CD4-positive, CD25-positive, alpha-beta regulatory T cell (primary cell): Measurements from ENCODE around the gene KCTD17. TPM values are rescaled to one million over a fixed set of nuclear protein-coding genes. Genes with fewer than 3 reads are reported as not detected.
A peak's percentile ranks its signal among the peaks of the same experiment; 100 is the strongest.

Experiments
- ATAC-seq, 2 donors: fragments of 150-1000 bp; cut with Tn5 transposase; one replicate each; pipeline ENCODE4 v1.10.0; 2021; ENCODE audit warnings: low read depth in 2 of 2, moderate number of reproducible peaks in 2 of 2, moderate library complexity in 1 of 2
- DNase-seq, 3 donors: peaks; one replicate each; pipeline versions ENCODE4 v3.0.0 to v3.0.0-alpha.2; 2012 to 2022; ENCODE audit warnings: mixed read lengths in 1 of 3
- H3K27ac ChIP-seq: one replicate; pipeline ENCODE4 v1.7.0; 2013; ENCODE audit warnings: mild to moderate bottlenecking, low read length; ENCODE audit not compliant: insufficient read depth, poor library complexity, severe bottlenecking
- H3K27me3 ChIP-seq: one replicate; pipeline ENCODE4 v1.7.0; 2013; ENCODE audit warnings: low read length; ENCODE audit not compliant: control insufficient read depth, insufficient read depth
- H3K36me3 ChIP-seq: one replicate; pipeline ENCODE4 v1.7.0; 2013; ENCODE audit warnings: mild to moderate bottlenecking, low read length, moderate library complexity; ENCODE audit not compliant: control insufficient read depth, insufficient read depth
- H3K4me1 ChIP-seq: 2 replicates; pipeline ENCODE4 v1.7.0; 2013; ENCODE audit warnings: mild to moderate bottlenecking, low read length; ENCODE audit not compliant: insufficient read depth, control insufficient read depth, poor library complexity, severe bottlenecking
- H3K4me3 ChIP-seq: one replicate; pipeline ENCODE4 v1.7.0; 2013; ENCODE audit warnings: low read depth, mild to moderate bottlenecking, low read length, moderate library complexity
- H3K9me3 ChIP-seq, 2 experiments: 1 replicate in 1 of 2; 2 replicates in 1 of 2; pipeline ENCODE4 v1.7.0; 2013; ENCODE audit warnings: low read length in 2 of 2, mild to moderate bottlenecking in 1 of 2, moderate library complexity in 1 of 2; ENCODE audit not compliant: control insufficient read depth in 2 of 2
- H3K27ac Mint-ChIP-seq, 3 donors: one replicate each; pipeline ENCODE4 v1.8.0; 2020 to 2022; ENCODE audit warnings: mild to moderate bottlenecking in 3 of 3, mixed read lengths in 3 of 3, moderate library complexity in 2 of 3
- H3K27me3 Mint-ChIP-seq: one replicate; pipeline ENCODE4 v1.8.0; 2022; ENCODE audit warnings: mild to moderate bottlenecking, mixed read lengths
- H3K36me3 Mint-ChIP-seq: one replicate; pipeline ENCODE4 v1.8.0; 2020; ENCODE audit warnings: mixed read lengths
- H3K4me1 Mint-ChIP-seq, 4 donors: one replicate each; pipeline ENCODE4 v1.8.0; 2020 to 2022; ENCODE audit warnings: mixed read lengths in 4 of 4, mild to moderate bottlenecking in 1 of 4
- H3K4me3 Mint-ChIP-seq, 4 donors: one replicate each; pipeline ENCODE4 v1.8.0; 2020 to 2022; ENCODE audit warnings: mild to moderate bottlenecking in 4 of 4, mixed read lengths in 4 of 4, moderate library complexity in 3 of 4
- H3K9me3 Mint-ChIP-seq, 7 donors: one replicate each; pipeline ENCODE4 v1.8.0; 2020 to 2022; ENCODE audit warnings: mixed read lengths in 7 of 7, mild to moderate bottlenecking in 3 of 7, moderate library complexity in 2 of 7
- polyA plus RNA-seq, 4 donors: library from polyadenylated mRNA; unstranded; fragments of 300-500 nt; fragmentation: Illumina TruSeq; gene quantifications; one replicate each; pipeline ENCODE4 v1.2.3, GENCODE V29; 2021
- total RNA-seq: library from RNA; stranded (reverse); gene quantifications from one replicate; pipeline ENCODE4 v1.2.3, GENCODE V29; 2022

Gene KCTD17
- total and polyA plus RNA-seq, 5 donors from 2014 or later = 10.9 to 33.5 (median 14.1) TPM

GRCh38 chr22:37010976-37011375 lies 40.6 kb upstream of the KCTD17 start:
- Mint-ChIP-seq H3K4me3 (no peak overlapping the region), H3K36me3 (no peaks in the 10 kb centered on the region), H3K27me3 (peaks cover 20% of the 10 kb centered on the region), H3K27ac (no peak overlapping the region), H3K4me1 (peaks cover 0 to 2% (median 0%) of the 10 kb centered on the region in 4 donors), H3K9me3 (no peaks in the 10 kb centered on the region)
- DNase-seq (no peak), ATAC-seq (no peak)
- H3K4me3 ChIP-seq = no peak overlapping the region
- no peaks in the 10 kb centered on the region for H3K4me1 ChIP-seq
- no peaks in the 10 kb centered on the region for H3K36me3 ChIP-seq
- H3K27me3 ChIP-seq = peaks cover under 1% of the 10 kb centered on the region
- no peak overlapping the region for H3K27ac ChIP-seq
- no peaks in the 10 kb centered on the region for H3K9me3 ChIP-seq

GRCh38 chr22:37011472-37011871 lies 40.1 kb upstream of the KCTD17 start:
- no peaks in the 10 kb centered on the region for H3K9me3 ChIP-seq
- H3K27me3 ChIP-seq = no peaks in the 10 kb centered on the region
- H3K36me3 ChIP-seq = no peaks in the 10 kb centered on the region
- Mint-ChIP-seq H3K36me3 (no peaks in the 10 kb centered on the region), H3K9me3 (no peaks in the 10 kb centered on the region), H3K27me3 (peaks cover 20% of the 10 kb centered on the region), H3K4me1 (peaks cover 0 to 2% (median 0%) of the 10 kb centered on the region in 4 donors), H3K27ac (peak overlapping the region in 1 of 3 donors; percentile 26), H3K4me3 (no peak overlapping the region)
- H3K4me3 ChIP-seq = no peak overlapping the region
- DNase-seq (no peak), ATAC-seq (no peak)
- no peaks in the 10 kb centered on the region for H3K4me1 ChIP-seq
- H3K27ac ChIP-seq = no peak overlapping the region

- no peaks in the 10 kb centered on the region for H3K4me1 ChIP-seq
- Mint-ChIP-seq H3K36me3 (no peaks in the 10 kb centered on the region), H3K9me3 (no peaks in the 10 kb centered on the region), H3K27ac (no peak overlapping the region), H3K4me3 (peak overlapping the region in 1 of 4 donors; percentile 44), H3K4me1 (peaks cover 0 to 2% (median under 1%) of the 10 kb centered on the region in 4 donors), H3K27me3 (peaks cover 20% of the 10 kb centered on the region)
- H3K27ac ChIP-seq = no peak overlapping the region
- H3K27me3 ChIP-seq = no peaks in the 10 kb centered on the region
- H3K4me3 ChIP-seq = no peak overlapping the region
- H3K36me3 ChIP-seq = no peaks in the 10 kb centered on the region
- H3K9me3 ChIP-seq = no peaks in the 10 kb centered on the region
- DNase-seq (no peak), ATAC-seq (no peak)
These were observed 39.2 kb upstream of the KCTD17 start for GRCh38 chr22:37012262-37012904.

DNA sequence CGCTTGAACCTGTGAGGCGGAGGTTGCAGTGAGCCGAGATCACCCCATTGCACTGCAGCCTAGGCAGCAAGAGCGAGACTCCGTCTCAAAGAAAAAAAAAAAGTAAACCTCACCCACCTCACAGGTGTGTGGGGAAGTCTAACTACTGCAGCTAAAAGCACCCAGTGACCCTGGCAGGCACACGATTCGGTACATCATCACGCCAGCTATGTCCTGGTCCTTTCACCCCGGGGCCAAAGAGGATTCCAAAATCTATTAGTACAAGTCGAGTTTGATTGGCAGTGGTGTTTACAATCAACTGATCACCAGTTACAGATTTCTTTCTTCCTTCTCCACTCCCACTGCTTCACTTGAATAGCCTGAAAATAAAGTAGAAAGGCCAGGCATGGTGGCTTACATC lies 38.6 kb upstream of the KCTD17 start:
- no peak for DNase-seq
- Histone ChIP-seq H3K4me1 (no peaks in the 10 kb centered on the region), H3K27ac (no peak overlapping the region), H3K4me3 (no peak overlapping the region), H3K9me3 (no peaks in the 10 kb centered on the region), H3K27me3 (no peaks in the 10 kb centered on the region), H3K36me3 (no peaks in the 10 kb centered on the region)
- Mint-ChIP-seq H3K4me3 (peak overlapping the region in 1 of 4 donors; percentile 44), H3K36me3 (no peaks in the 10 kb centered on the region), H3K9me3 (no peaks in the 10 kb centered on the region), H3K27ac (peak overlapping the region in 1 of 3 donors; percentile 25), H3K4me1 (peaks cover 0 to 6% (median 3%) of the 10 kb centered on the region in 4 donors), H3K27me3 (peaks cover 17% of the 10 kb centered on the region)
- ATAC-seq = no peak

DNA sequence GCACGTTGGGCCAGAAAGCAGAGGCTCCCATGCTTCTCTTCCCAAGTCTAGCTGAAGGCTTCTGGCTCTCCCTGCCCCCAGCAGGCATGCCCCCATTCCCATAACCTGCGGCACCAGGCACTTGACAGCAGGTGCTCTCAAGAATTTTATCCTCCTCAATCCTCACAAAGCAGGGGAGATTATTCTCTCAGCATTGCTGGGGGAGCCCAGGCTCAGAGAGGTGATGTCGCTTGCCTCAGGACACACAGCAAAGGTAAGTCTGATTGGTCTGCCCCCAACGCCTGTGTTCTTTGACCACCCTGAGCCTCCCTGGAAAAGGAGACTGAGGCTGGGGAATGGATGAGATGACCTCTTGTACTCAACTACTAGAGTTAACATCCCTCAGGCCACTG lies 37.1 kb upstream of the KCTD17 start:
- H3K27me3 ChIP-seq = no peaks in the 10 kb centered on the region
- H3K36me3 ChIP-seq = no peaks in the 10 kb centered on the region
- no peak overlapping the region for H3K27ac ChIP-seq
- no peaks in the 10 kb centered on the region for H3K9me3 ChIP-seq
- DNase-seq (no peak), ATAC-seq (no peak)
- no peak overlapping the region for H3K4me3 ChIP-seq
- H3K27me3 Mint-ChIP-seq = peaks cover 11% of the 10 kb centered on the region
- no peaks in the 10 kb centered on the region for H3K36me3 Mint-ChIP-seq
- H3K4me1 Mint-ChIP-seq = peaks cover 0 to 6% (median 4%) of the 10 kb centered on the region in 4 donors
- no peak overlapping the region for H3K4me3 Mint-ChIP-seq
- no peak overlapping the region for H3K27ac Mint-ChIP-seq
- H3K9me3 Mint-ChIP-seq = no peaks in the 10 kb centered on the region
- peaks cover 7% of the 10 kb centered on the region for H3K4me1 ChIP-seq

GRCh38 chr22:37014835-37015586 lies 36.5 kb upstream of the KCTD17 start:
- Histone ChIP-seq H3K9me3 (no peaks in the 10 kb centered on the region), H3K27me3 (no peaks in the 10 kb centered on the region), H3K36me3 (no peaks in the 10 kb centered on the region), H3K27ac (no peak overlapping the region), H3K4me1 (peaks cover 11% of the 10 kb centered on the region), H3K4me3 (no peak overlapping the region)
- DNase-seq (no peak), ATAC-seq (no peak)
- no peak overlapping the region for H3K27ac Mint-ChIP-seq
- H3K9me3 Mint-ChIP-seq = no peaks in the 10 kb centered on the region
- H3K4me1 Mint-ChIP-seq = peaks cover 0 to 10% (median 4%) of the 10 kb centered on the region in 4 donors
- no peaks in the 10 kb centered on the region for H3K36me3 Mint-ChIP-seq
- H3K27me3 Mint-ChIP-seq = peaks cover 5% of the 10 kb centered on the region
- H3K4me3 Mint-ChIP-seq = peak overlapping the region in 1 of 4 donors; percentile 18

DNA sequence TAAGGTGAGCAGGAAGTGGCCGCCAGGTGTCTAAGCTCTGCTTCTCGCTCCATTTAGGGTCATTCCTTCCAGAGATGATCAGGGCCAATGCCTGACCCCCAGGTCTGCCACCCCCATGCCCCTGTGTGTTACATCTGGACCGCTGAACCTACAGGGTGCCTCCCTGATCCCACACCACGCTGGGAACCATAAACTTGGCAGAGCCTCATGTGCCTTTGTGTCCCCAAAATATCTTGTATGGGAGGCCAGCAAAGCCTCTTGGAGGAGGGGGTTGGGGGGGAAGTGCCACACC lies 36.0 kb upstream of the KCTD17 start:
- no peak overlapping the region for H3K27ac Mint-ChIP-seq
- DNase-seq = no peak

More for the DNA sequence above, 36.0 kb upstream of the KCTD17 start:
- no peaks in the 10 kb centered on the region for H3K9me3 ChIP-seq
- H3K36me3 Mint-ChIP-seq = no peaks in the 10 kb centered on the region
- no peak overlapping the region for H3K4me3 Mint-ChIP-seq
- ATAC-seq = no peak
- peaks cover 16% of the 10 kb centered on the region for H3K4me1 ChIP-seq
- H3K4me3 ChIP-seq = no peak overlapping the region
- no peaks in the 10 kb centered on the region for H3K27me3 Mint-ChIP-seq
- H3K27ac ChIP-seq = no peak overlapping the region
- H3K27me3 ChIP-seq = no peaks in the 10 kb centered on the region
- H3K36me3 ChIP-seq = no peaks in the 10 kb centered on the region
- H3K4me1 Mint-ChIP-seq = peaks cover 0 to 15% (median 7%) of the 10 kb centered on the region in 4 donors
- no peaks in the 10 kb centered on the region for H3K9me3 Mint-ChIP-seq
